IMR-90 (cell line): Measurements from ENCODE around the gene TNFRSF18. TPM values are rescaled to one million over a fixed set of nuclear protein-coding genes. Genes with fewer than 3 reads are reported as not detected.

Experiments
- FOS ChIP-seq: fragments of 150-350 bp; IDR thresholded peaks from 2 replicates; pipeline ENCODE4 v1.6.1; 2016; ENCODE audit warnings: low read depth, low read length
- MAFK ChIP-seq: IDR thresholded peaks from 2 replicates; pipeline ENCODE4 v1.6.1; 2012; ENCODE audit warnings: low read depth, low read length, improper control_type of control experiment
- MAZ ChIP-seq: IDR thresholded peaks from 2 replicates; pipeline ENCODE4 v1.6.1; 2012; ENCODE audit warnings: low read depth, mild to moderate bottlenecking, low read length, improper control_type of control experiment, moderate library complexity, borderline replicate concordance
- polyA plus RNA-seq, 3 experiments: library from polyadenylated mRNA; depleted of rRNA; stranded (reverse); fragments of >200 nt; gene quantifications; 2 replicates each; pipeline ENCODE4 v1.2.3, GENCODE V29; 2012; ENCODE audit warnings: low replicate concordance in 1 of 3
- total RNA-seq: library from RNA; depleted of rRNA; stranded (reverse); fragments of >200 nt; gene quantifications from 2 replicates; pipeline ENCODE4 v1.2.3, GENCODE V29; 2012

Gene TNFRSF18
- total and polyA plus RNA-seq, 2 of the 4 experiments (the other 2 are of a cell fraction): 0.18 to 1.0 TPM

- TF ChIP-seq MAZ (peak; percentile 70; the same call in 1 of the 2 replicates), FOS (peak; percentile 9; the same call in 1 of the 2 replicates), MAFK (no peak)
Measured at GRCh38 chr1:1231400-1232207, 25.2 kb upstream of the TNFRSF18 start, which contains the start of gene SDF4 (continued).
